ENCODE measurements around the gene BPIFB6.

The BPIFB6 gene

DNA sequence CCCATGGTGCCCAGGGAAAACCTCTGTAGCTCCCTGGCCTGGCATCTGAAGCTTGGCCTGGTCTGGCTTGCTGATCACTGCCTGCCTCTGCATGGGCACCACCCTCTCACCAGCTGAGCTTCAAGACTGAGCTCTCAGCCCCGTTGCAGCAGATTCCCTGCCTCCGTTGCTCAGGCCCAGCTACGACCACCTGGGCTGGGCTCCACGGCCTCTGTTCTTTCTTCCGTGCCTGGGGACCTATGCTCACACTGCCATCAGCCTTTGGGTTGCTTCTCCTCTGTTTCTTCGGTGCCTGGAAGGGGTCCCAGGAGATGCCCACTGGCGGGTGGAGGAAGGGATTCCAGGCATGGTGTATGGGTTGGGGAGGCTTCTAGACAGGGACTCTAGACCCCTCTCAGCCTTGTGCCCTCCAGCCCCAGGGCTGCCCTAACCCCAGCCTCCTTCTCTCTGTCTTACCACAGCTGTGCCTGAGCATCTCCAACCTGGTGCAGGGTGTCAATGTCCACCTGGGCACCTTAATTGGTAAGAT is 14.8 kb upstream of the BPIFB6 start:
- no peak for DNase-seq

DNA sequence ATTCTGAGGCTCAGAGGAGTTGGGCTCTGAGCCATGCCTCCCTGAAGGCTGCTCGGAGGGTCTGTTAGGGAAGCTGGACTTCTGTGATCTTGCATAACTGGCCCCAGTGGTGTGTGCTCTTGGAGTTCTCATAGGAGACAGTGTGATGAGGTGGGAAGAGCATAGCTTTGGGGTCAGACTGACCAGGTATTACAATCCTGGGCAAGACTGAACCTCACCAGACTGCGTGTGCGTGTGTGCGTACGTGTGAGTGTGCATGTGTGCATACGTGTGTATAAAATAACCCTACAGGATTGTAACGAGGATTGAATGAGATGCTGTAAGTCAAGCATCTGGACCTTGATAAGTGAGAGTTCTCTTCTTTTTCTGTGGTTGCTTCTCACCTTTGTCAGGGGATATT is 13.9 kb upstream of the BPIFB6 start:
- DNase-seq, result no peak

DNA sequence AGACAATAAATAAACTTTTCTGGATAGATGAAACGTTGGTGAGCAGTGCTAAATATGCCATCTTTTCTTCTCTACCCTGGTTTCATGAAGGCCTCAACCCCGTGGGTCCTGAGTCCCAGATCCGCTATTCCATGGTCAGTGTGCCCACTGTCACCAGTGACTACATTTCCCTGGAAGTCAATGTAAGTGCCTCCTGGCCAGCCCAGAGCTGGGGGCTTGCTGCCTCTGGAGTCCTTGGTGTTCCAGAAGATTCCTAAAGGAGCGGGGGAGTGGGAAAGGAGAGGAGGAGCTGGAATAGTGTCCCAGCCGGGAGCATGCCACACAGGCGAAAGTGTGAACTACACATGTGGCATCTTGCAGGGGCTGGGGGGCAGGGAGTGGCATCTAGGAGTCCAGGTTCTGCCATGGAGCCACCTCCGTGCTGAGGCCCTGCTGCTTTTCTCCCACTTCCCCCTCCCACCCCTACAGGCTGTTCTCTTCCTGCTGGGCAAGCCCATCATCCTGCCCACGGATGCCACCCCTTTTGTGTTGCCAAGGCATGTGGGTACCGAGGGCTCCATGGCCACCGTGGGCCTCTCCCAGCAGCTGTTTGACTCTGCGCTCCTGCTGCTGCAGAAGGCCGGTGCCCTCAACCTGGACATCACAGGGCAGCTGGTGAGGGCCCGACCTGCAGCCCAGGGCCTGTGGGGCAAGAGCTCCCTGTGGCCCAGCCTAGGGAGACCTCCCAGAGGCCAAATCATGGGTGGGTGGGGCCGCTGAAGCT is 13.1 kb upstream of the BPIFB6 start:
- no peak for DNase-seq

DNA sequence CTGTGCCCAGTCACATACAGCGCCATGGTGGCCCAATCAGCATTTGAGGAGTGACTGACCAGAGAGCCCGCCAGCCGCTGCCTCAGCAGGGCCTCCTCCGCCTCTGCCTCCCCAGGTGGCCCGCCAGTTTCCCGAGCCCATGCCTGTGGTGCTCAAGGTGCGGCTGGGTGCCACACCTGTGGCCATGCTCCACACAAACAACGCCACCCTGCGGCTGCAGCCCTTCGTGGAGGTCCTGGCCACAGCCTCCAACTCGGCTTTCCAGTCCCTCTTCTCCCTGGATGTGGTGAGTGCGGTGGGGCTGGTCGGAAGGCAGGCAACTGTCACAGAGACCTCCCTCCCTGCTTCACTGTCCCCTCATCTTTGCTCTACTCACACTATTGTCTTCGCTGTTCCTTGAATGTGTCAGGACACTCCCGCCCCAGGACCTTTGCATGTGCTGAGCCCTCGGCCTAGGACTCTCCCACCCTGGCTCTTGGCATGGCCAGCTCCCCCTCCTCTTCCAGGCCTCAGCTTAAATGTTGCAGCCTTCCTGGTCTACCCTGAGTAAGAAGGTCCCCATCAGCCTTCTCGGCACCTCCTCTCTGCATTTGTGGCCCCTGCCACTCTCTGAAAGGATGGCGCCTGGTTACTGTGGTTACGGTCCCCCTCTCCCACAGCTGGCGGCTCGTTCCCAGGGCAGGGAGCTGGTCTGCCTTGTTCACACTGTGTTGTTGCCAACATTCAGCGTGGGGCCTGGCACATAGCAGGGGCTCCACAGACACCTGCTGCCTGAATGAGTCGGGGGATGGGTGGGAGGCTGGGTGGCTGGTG is 11.8 kb upstream of the BPIFB6 start:
- no peak for DNase-seq

DNA sequence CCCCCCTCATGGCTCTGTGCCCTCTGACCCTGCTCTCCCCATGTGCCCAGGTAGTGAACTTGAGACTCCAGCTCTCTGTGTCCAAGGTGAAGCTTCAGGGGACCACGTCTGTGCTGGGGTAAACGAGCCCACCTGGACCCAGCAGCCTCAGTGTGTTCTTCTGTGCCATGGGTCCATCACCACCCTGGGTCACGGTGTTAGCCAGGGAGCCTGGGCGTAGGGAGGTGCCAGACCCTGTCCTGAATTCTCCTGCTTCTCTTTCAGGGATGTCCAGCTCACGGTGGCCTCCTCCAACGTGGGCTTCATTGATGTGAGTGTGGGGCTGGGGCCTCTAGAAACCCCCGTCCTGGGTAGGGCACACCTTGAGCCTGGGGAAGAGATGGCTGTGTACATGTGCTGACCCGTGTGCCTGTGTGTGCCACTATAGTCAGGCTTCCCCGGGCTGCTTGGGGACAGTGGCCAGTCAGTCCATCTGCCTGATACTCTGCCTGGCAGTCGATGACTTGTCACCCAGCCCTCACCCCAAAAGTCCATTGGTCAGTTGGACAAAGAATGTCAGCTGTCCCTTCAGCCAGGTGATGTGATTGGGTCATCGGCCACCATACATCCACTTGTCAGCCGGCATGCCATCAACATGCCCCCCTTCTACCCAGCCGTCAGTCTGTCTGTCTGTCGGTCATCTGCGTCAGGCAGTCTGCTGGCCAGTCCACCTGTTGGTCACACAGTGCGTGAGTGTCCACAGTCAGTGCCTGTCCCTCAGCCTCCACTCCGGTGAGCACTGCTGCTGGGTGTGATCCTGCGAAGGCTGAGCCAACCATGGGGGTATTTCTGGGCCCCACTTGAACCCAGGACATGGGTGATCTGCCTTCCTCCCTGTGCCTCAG is 10.9 kb upstream of the BPIFB6 start:
- no peak for DNase-seq

DNA sequence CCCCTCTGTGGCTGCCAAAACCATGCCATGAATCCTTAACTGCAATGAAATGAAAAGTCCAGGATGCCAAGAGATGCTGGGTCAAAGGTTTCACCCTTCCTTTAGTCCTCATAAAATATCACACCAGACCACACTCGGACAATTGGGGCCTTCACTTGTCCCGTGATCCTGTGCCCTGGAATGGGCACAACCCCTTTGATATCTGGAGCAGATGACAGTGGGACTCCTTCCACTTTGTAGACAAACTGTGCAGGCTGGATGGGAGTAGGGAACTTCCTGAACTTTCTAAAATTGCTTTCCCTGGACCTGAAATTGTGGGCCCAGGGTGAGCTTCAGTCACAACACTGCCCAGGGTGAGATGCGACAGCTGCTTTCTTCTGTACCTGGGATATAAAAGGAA is 9.6 kb upstream of the BPIFB6 start:
- no peak for DNase-seq

DNA sequence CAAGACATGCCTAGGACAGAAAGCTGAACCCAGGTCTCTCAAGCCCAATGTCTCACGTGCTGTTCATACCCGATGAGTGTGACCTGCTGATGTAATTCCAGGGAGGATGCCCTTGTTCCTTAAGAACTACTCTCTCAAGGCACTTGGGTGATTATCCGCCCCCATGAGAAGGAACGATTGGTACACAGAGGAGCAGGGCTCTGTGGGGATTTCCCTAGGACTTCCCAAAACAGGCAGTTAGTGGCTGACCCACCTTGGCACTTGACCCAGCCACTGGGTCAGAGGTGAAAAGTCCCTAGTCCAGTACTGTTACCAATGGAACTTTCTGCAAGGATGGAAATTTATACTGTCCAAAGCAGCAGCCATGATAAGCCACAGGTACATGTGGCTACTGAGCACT is 9.2 kb upstream of the BPIFB6 start:
- DNase-seq, result no peak

DNA sequence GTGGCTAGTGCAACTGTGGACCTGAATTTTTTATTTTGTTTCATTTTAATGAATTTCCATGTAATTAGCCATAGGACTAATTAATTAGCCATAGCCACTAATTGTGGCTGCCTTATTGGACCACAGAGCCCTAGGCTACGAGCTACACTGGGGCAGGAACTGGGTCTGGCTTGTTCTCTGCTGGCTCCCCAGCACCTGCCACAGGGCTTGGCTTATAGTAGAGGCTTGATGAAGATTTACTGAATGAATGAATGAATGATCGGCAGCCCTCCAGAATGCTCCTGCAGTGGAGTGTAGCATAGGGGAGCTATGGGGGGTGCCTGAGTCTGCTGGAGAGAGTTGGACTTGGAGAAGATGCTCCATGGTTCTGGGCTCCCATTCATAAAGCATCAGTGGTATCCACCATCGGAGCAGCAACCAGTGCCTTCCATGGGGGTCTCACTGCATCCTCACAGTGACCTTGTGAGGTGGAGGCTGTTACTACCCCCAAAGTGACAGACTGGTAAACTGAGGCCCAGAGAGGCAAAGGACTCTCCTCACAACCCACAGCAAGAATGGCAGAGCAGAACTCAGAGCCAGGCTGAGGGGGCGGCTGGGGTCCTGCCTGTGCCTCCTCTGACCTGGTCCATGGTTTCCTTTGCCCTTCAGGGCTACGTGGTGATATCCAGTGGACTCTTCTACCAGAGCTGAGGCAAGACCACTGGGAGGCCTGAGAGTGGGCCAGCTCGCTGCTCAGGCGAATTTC is 8.6 kb upstream of the BPIFB6 start:
- no peak for DNase-seq

DNA sequence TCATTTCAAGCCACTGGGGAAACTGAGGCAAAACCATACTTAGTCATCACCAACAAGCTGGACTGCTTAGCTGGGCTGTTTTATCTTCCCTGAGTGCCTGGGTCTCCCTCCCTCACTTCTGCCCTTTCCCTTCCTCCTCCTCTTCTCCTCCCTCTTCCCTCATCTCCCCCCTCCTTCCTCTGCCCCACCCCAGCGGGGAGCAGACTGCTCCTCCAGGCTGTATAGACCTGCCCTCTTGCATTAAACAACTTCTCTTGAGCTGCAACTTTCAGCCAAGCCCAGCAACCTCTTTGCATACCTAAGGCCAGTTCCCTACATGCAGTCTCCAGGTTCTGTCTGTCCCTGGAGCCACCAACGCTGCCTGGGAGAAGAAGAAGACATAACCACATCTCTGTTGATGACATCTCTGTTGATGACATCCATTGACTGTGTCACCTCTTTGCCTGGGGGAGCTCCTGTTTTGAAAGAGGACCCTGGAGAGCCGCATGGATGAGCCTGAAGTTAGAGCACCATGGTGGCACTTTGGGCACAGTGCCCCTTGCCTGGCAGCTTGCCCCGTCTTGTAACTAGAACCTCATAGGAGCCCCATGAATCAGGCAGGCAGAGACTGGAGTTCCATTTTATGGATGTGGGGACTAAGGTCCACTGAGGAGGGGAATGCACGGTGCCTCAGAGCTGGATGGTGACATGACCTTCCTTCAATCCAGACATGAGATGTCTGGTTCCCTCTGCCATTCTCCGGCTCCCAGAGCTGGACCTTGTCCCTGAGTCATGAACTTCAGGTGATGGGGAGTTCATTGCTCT is 7.8 kb upstream of the BPIFB6 start:
- no peak for DNase-seq

DNA sequence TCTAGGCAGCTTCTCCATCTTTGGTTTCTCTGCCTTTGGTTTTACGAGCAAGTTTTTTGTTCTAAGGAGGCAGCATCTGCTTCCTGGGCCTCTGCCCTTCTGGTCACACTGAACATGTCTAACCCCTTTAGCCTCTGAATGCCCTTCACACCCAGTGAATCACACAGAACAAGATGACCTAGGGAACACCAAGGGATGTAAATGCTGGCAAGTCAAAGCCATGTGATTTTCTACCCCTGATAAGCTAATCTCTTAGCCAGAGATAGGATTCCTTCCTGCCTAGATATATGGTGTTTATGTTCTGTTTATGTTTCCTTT is 7.2 kb upstream of the BPIFB6 start:
- no peak for DNase-seq

DNA sequence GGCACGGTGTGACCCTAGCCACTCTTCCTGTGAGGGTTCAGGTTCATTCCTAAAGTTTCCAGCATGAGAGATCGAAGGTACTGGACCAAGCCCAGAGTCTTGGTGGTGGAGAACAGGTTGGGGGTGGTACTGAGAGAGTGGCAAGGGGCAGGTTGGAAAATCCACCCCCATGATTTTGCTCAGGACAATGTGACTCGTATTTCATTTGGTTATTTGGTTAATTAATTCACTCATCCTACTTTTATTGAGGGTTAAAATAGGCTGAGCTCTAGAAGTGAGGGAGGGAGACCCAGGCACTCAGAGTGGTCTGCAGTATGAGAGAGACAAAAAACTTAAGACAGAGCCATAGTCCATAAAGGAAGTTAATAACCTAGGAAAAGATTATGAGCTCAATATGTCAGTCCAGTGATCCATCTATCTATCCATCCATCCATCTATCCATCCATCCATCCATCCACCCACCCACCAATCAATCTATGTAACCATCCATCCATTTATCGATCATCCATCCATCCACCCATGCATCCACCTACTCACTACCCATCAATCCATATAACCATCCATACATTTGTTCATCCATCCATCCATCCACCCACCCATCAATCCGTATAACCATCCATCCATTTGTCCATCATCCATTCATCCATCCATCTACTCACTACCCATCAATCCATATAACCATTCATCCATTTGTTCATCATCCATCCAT is 6.7 kb upstream of the BPIFB6 start:
- no peak for DNase-seq

DNA sequence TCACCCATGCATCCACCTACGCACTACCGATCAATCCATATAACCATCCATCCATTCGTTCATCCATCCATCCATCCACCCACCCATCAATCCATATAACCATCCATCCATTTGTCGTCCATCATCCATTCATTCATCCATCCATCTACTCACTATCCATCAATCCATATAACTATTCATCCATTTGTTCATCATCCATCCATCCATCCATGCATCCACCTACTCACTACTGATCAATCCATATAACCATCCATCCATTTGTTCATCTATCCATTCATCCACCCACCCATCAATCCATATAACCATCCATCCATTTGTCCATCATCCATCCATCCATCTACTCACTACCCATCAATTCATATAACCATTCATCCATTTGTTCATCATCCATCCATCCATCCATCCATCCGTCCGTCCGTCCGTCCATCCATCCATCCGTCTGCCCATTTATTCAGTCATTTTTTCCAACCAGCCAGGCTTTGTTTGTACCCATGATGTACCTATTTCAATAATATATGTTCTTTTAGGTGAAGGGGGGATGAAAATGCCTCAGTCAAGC is 6.1 kb upstream of the BPIFB6 start:
- DNase-seq, result no peak

DNA sequence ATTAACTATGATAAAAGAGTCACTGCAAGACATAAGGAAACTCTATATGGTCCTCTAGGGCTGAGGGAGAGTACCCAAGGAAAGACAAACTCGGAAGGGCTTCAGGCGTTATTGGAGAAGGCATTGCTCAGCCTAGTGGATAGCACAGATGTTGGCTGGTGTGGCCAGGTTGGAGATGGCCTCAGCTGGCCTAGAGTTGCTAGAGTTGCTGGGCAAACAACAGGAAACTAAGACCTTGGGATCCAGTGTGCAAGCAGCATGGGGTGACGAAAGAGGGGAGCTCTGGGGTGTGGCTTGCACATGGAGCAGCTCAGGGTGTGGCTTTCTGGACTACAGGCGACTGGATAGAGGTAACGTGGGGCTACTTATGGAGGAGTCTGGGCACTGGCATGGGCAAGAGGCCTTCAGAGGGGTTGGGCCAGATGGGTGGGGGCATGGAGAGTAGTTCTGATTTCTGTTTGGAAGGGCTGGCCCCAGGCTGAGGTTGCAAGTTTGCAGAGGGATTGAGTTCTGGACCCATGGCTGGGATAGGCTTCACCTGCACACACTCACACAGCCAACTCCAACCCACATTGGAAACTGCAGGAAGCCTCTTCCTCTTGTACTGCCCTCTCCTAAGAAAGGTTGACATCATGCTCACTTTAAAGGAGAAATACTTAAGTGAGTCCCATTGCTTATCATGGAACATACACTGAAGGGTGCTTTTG is 5.2 kb upstream of the BPIFB6 start:
- no peak for DNase-seq

DNA sequence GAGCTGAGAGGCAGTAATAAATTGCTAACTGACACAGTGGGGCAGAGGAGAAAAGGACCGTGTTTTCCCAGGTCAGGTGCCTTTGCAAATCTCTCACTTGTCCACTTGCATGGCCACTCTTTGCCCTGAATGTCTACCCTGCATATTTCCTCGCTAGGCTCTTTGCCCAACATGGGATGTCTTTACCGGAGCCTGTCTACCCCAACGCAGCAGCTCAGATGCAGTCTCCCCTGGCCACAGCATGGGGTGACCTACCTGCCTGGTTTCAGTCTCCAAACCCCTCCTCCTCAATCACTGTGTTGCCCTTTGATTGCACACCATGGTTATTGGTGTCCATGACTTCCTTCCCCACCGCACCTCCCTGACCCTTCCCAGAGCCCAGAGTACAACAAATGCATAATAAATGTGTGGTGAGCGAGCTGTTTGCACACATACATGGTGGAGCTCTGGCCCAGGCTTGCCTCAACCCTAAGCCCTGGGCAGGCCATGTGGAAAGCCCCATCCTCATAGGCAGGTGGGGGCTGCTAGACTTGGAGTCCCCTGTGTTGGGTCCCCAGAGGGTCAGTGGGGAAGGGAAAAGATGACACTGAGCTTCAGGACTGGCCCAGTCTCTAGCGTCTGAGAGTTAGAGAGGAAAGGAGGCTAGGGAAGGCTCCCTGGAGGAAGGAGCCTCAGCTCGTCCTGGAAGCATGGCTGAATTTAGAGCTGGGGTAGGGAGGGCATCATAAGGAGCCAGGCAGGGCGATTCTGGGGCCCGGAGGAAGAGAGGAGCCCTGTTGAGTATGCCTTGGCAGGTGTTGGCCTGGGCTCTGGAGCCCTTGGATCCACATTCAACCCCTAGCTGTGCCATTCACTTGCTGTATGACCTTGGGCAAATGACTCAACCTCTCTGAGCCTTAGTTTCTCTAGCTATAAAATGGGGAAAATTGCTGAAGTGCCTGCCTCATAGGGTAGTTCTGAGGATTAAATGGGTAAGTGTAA is 4.4 kb upstream of the BPIFB6 start:
- no peak for DNase-seq

DNA sequence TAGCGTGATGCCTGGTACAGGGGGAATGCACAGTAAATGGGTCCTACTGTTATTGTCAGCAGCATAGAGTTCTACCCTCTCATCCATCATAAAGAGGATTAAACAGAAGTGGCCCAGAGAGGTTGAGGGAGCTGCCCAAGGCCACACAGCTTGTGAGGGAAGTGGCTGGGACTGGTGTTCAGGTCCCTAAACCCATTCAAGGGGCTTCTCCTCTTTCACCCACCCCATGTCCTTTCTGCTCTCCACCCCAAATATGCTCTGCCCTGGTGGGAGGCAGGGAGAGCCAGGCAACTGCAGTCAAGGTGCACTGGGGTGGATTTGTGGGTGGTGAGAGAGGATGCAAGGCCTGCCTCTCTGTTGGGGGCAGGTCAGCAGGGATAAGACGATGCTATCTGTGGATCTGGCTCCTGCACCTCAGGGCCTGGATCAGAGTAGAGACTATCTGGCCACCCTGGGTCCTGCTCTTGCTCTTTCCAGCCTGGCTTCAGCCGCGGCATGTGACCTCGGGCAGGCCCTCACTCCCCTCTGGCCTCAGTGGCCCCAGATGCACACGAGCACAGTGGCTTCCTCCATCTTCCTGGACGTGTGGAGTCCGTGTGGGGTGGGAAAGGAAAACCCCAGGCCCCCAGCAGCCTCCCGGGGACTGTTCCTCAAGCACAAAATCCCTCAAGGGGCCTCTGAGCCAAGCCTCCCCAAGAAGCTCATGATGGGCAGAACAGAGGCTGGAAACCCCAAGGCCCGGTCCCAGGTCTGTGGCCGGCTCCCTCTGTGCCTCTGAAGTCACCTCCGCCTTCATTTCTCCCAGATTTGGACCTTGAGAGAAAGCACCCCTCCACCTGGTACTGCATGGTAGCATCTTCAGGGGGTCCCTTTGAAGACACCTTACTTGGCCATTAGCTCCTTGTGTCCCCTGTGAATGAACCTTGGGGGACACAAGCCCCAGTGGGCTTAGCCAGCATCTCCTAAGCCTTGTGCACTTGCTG is 3.4 kb upstream of the BPIFB6 start:
- no peak for DNase-seq

DNA sequence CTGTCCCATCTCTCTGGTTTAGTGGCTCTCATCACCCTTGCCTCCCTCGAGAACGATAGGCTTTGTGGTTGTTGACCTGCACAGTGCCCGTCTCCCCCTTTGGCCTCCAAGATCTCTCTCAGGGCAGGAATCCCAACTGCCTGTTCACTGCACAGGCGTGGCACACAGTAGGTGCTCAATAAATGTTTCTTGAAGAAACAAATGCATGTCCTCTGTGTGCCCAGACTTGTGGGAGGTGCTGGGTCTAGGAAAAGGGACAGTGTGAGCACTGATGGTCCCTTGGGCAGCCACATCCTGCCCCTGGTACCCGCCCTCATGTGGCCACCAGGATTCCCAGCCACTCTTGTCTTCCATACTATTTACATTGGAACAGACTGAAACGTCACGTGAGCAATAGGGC is 2.6 kb upstream of the BPIFB6 start:
- DNase-seq, result no peak

DNA sequence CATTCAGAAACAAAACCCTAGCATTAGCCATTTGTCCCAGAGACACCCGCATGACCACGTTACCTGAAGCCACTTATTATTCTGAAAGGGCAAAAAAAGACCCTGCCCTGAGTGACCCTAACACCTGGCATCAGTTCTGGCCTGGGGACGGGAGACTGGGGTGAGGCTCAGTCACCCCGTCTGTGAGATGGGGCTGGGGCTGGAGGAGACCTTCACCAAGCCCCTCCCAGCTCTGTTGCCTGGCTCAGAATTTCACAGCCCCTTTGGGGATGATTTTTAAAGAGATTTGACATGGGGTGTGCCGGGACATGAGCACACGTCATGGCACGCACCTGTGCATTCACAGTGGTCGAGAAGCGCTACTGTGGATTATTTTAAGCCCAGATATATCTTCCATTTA is 1.4 kb upstream of the BPIFB6 start:
- no peak for DNase-seq

DNA sequence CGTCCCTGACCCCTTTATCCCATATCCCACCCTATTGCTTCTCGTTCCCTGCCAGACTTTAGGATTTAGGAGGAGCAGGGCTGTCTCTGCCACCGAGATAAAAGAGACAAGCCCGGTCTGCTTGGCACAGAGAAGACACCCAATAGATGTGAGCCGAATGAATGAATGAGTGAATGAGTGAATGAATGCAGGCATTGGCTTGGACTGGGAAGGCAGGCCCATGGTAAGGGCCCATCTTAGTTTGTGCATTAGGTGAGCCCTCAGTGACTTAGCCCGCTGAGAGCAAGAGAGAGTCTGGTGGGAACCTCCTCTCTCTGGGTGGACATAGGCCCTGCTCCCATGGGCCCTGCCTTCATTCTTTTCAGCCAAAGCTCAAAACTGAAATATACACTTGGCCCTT is 879 bp upstream of the BPIFB6 start:
- DNase-seq, result no peak

Measured in OCI-M1 (cell line).